Left ventricle myocardium superior (tissue), 1 donor: Measurements from ENCODE around the gene TEX19. TPM values are rescaled to one million over a fixed set of nuclear protein-coding genes. Genes with fewer than 3 reads are reported as not detected.
A peak's percentile ranks its signal among the peaks of the same experiment; 100 is the strongest.
"Not testable (repeated sequence)": the region's sequence is repeated elsewhere in the genome, so short reads cannot be mapped to it uniquely, and the experiment has no call there.

Source experiments
- ATAC-seq: fragments of 200-7000 bp; cut with Tn5 transposase; one replicate; pipeline ENCODE4 v1.9.1; 2020; ENCODE audit warnings: mild to moderate bottlenecking, moderate library complexity
- DNase-seq: peaks from one replicate; pipeline ENCODE4 v3.0.0-alpha.2; 2020
- intact Hi-C: fragments of 100-400 bp; cut with micrococcal nuclease; formaldehyde crosslinking; loops from one replicate; pipeline ENCODE4 v1.11.0; 2022
- total RNA-seq: library from RNA; stranded (reverse); fragmentation: NEBNext Ultra II Directional; extraction: Animal tissue kit (Norgen Biotek cat#: 25700); gene quantifications from one replicate; pipeline ENCODE4 v1.2.1, GENCODE V29; 2021
- donor health status: DM: no; HTN: yes; CAD: no; lungs with severe emphysema.

Gene TEX19
- total RNA-seq, 1 donor from 2014 or later = not detected

GRCh38 chr17:82333279-82334171 is 25.5 kb upstream of the TEX19 start, which contains the start of gene SECTM1:
TSS of gene SECTM1 (minus strand) at chr17:82333766. CDS start at chr17:82327240, 6,526 bp downstream.
- intact Hi-C loops = no loop called here
- ATAC-seq (peak; percentile 56), DNase-seq (peak; percentile 76)

GRCh38 chr17:82334204-82334621 is 24.8 kb upstream of the TEX19 start:
- ATAC-seq = no peak
- DNase-seq = no peak

GRCh38 chr17:82334622-82335394 is 24.2 kb upstream of the TEX19 start:
- ATAC-seq (no peak), DNase-seq (no peak)
- intact Hi-C loops = no loop called here

More at GRCh38 chr17:82334204-82334621, 24.8 kb upstream of the TEX19 start:
- intact Hi-C loops = no loop called here

- intact Hi-C loops = no loop called here
Observed at GRCh38 chr17:82338858-82339633, 20.0 kb upstream of the TEX19 start.

GRCh38 chr17:82339634-82340580 is 19.1 kb upstream of the TEX19 start:
- intact Hi-C loops = no loop called here
- DNase-seq (peak; percentile 28), ATAC-seq (peak; percentile 6)

More at GRCh38 chr17:82338858-82339633, 20.0 kb upstream of the TEX19 start:
- DNase-seq = peak; percentile 41
- ATAC-seq = peak; percentile 66

GRCh38 chr17:82342361-82343079 is 16.5 kb upstream of the TEX19 start:
- ATAC-seq (no peak), DNase-seq (peak; percentile 13)
- intact Hi-C loops = no loop called here

- DNase-seq (peak; percentile 5), ATAC-seq (no peak)
- intact Hi-C loops = no loop called here
Observed at GRCh38 chr17:82343560-82343959, 15.5 kb upstream of the TEX19 start.

GRCh38 chr17:82344175-82344907 is 14.7 kb upstream of the TEX19 start:
- intact Hi-C loops = no loop called here
- ATAC-seq = no peak

GRCh38 chr17:82345151-82345976 is 13.7 kb upstream of the TEX19 start:
- peak; percentile 29 for DNase-seq
- ATAC-seq = no peak
- intact Hi-C loops = no loop called here

More at GRCh38 chr17:82344175-82344907, 14.7 kb upstream of the TEX19 start:
- DNase-seq = peak; percentile 15

GRCh38 chr17:82346342-82347300 is 12.4 kb upstream of the TEX19 start:
- ATAC-seq = no peak
- intact Hi-C loops = no loop called here
- peak; percentile 17 for DNase-seq

- peak; percentile 3 for DNase-seq
- intact Hi-C loops, ATAC-seq: not testable (repeated sequence)
Observed at GRCh38 chr17:82347994-82348393, 11.1 kb upstream of the TEX19 start.

GRCh38 chr17:82348434-82348833 is 10.6 kb upstream of the TEX19 start:
- DNase-seq (peak; percentile 21), ATAC-seq (no peak)
- intact Hi-C loops = no loop called here

- intact Hi-C loops = no loop called here
Observed at GRCh38 chr17:82348866-82349265, 10.2 kb upstream of the TEX19 start.

GRCh38 chr17:82349287-82349701 is 9.8 kb upstream of the TEX19 start:
- intact Hi-C loops = no loop called here
- DNase-seq (peak; percentile 4), ATAC-seq (no peak)

More at GRCh38 chr17:82348866-82349265, 10.2 kb upstream of the TEX19 start:
- ATAC-seq = no peak
- peak; percentile 4 for DNase-seq
